AG09309 (cell line): Measurements from ENCODE around the gene ATRIP.
A peak's percentile ranks its signal among the peaks of the same experiment; 100 is the strongest.

ENCODE experiments used
- DNase-seq: peaks from one replicate; pipeline ENCODE4 v3.0.0-alpha.2; 2010; ENCODE audit warnings: low read depth
- H3K4me3 ChIP-seq: 2 replicates; pipeline ENCODE4 v1.5.1; 2011; ENCODE audit warnings: mild to moderate bottlenecking, low read depth, low read length, moderate library complexity; ENCODE audit not compliant: control insufficient read depth
- CTCF ChIP-seq: IDR thresholded peaks from 2 replicates; pipeline ENCODE4 v1.5.1; 2011; ENCODE audit warnings: mild to moderate bottlenecking, low read depth, low read length, inconsistent platforms; ENCODE audit not compliant: insufficient read depth, control insufficient read depth; ENCODE audit errors: missing control alignments

Gene ATRIP

GRCh38 chr3:48505146-48505545, 58.6 kb downstream of the ATRIP start:
- H3K4me3 ChIP-seq: no peak overlapping the region
- DNase-seq: no peak
- TF ChIP-seq CTCF: no peak

- no peak for TF ChIP-seq CTCF
- no peak for DNase-seq
Observed at GRCh38 chr3:48505968-48506504, 59.5 kb downstream of the ATRIP start.

GRCh38 chr3:48507256-48508061, 60.9 kb downstream of the ATRIP start:
- TF ChIP-seq CTCF: peak; percentile 61
- DNase-seq: no peak
- H3K4me3 ChIP-seq: no peak overlapping the region

More at GRCh38 chr3:48505968-48506504, 59.5 kb downstream of the ATRIP start:
- no peak overlapping the region for H3K4me3 ChIP-seq

- no peak overlapping the region for H3K4me3 ChIP-seq
Observed at GRCh38 chr3:48511551-48511950, 65.0 kb downstream of the ATRIP start.

GRCh38 chr3:48514431-48515227, 68.1 kb downstream of the ATRIP start:
- no peak for DNase-seq
- H3K4me3 ChIP-seq: no peak overlapping the region
- TF ChIP-seq CTCF: no peak

More at GRCh38 chr3:48511551-48511950, 65.0 kb downstream of the ATRIP start:
- no peak for TF ChIP-seq CTCF
- DNase-seq: no peak
